ENCODE results near the gene SP140L.

- TF ChIP-seq, protein P1, sequence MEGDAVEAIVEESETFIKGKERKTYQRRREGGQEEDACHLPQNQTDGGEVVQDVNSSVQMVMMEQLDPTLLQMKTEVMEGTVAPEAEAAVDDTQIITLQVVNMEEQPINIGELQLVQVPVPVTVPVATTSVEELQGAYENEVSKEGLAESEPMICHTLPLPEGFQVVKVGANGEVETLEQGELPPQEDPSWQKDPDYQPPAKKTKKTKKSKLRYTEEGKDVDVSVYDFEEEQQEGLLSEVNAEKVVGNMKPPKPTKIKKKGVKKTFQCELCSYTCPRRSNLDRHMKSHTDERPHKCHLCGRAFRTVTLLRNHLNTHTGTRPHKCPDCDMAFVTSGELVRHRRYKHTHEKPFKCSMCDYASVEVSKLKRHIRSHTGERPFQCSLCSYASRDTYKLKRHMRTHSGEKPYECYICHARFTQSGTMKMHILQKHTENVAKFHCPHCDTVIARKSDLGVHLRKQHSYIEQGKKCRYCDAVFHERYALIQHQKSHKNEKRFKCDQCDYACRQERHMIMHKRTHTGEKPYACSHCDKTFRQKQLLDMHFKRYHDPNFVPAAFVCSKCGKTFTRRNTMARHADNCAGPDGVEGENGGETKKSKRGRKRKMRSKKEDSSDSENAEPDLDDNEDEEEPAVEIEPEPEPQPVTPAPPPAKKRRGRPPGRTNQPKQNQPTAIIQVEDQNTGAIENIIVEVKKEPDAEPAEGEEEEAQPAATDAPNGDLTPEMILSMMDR (IDR thresholded peaks at IDR 0.05), result no peak
- no peak for TF ChIP-seq POLR2A (IDR thresholded peaks at IDR 0.05)
- no peak for TF ChIP-seq POLR2AphosphoS5 (IDR thresholded peaks at IDR 0.05)
These were observed 112.6 kb downstream of the SP140L start for GRCh38 chr2:230439590-230439989.
